ENCODE results near the gene SMNDC1. TPM values are rescaled to one million over a fixed set of nuclear protein-coding genes. Genes with fewer than 3 reads are reported as not detected.

SMNDC1 gene
- total RNA-seq, 1 experiment from 2014 or later: 26.9 TPM

GRCh38 chr10:110317866-110318850 is 13.4 kb upstream of the SMNDC1 start:
- intact Hi-C loops (cut with micrococcal nuclease; ENCODE audit: unreplicated experiment): no loop called here
- H4K20me1 ChIP-seq (ENCODE audit: insufficient read depth): no peaks in the 10 kb centered on the region
- no peak overlapping the region for H3K4me2 ChIP-seq
- ChIA-PET POLR2A (ENCODE audit: unreplicated experiment) (interaction anchor here (0.5 to 0.7 kb wide), 2 partner anchors 18 to 570 kb away, joined by 6 to 8 read pairs; no protein-coding TSS in a partner anchor), CTCF (no interaction called here)
- no peak for TF ChIP-seq CTCF (conservative IDR thresholded peaks at IDR 0.05)
- no peaks in the 10 kb centered on the region for H3K36me3 ChIP-seq (ENCODE audit: low read depth)
- no peak overlapping the region for H2AFZ ChIP-seq
- 0 out of 2 replicates have a peak, but pooled peaks cover 2% of the 10 kb centered on the region for H3K4me1 ChIP-seq (replicated peaks; ENCODE audit: insufficient read depth)
- DNase-seq: no peak
- no peaks in the 10 kb centered on the region for H3K79me2 ChIP-seq (ENCODE audit: low read depth)
- BruUV-seq (replicated peaks): no TSS peak
- H3K27me3 ChIP-seq (ENCODE audit: insufficient read depth, low read depth): no peaks in the 10 kb centered on the region
- no peaks in the 10 kb centered on the region for H3K9me3 ChIP-seq (ENCODE audit: insufficient read depth, low read depth)
- H3K4me3 ChIP-seq: no peak overlapping the region
- no peaks in the 10 kb centered on the region for H3F3A ChIP-seq (ENCODE audit: insufficient read depth, low read depth)
- H3K27ac ChIP-seq: no peak overlapping the region
- no peaks in the 10 kb centered on the region for H3K9me2 ChIP-seq (ENCODE audit: insufficient read depth)

GRCh38 chr10:110313674-110314073 is 9.0 kb upstream of the SMNDC1 start:
- Histone ChIP-seq H3K79me2 (ENCODE audit: low read depth) (no peaks in the 10 kb centered on the region), H3K36me3 (ENCODE audit: low read depth) (no peaks in the 10 kb centered on the region), H2AFZ (no peak overlapping the region), H3K9me3 (ENCODE audit: insufficient read depth, low read depth) (no peaks in the 10 kb centered on the region), H3K4me2 (no peak overlapping the region), H4K20me1 (ENCODE audit: insufficient read depth) (no peaks in the 10 kb centered on the region), H3F3A (ENCODE audit: insufficient read depth, low read depth) (no peaks in the 10 kb centered on the region), H3K9me2 (ENCODE audit: insufficient read depth) (no peaks in the 10 kb centered on the region), H3K4me3 (no peak overlapping the region), H3K27ac (no peak overlapping the region), H3K4me1 (replicated peaks; ENCODE audit: insufficient read depth) (peaks cover 13% of the 10 kb centered on the region), H3K27me3 (ENCODE audit: insufficient read depth, low read depth) (no peaks in the 10 kb centered on the region)
- CTCF ChIA-PET: no interaction called here
- intact Hi-C loops (cut with micrococcal nuclease; ENCODE audit: unreplicated experiment): no loop called here
- POLR2A ChIA-PET (ENCODE audit: unreplicated experiment): no interaction called here
- BruUV-seq (replicated peaks): no TSS peak
- DNase-seq: no peak
- TF ChIP-seq EZH2 (IDR thresholded peaks at IDR 0.05; ENCODE audit: low read depth) (no peak), CTCF (conservative IDR thresholded peaks at IDR 0.05) (no peak)

- peaks cover 23% of the 10 kb centered on the region for H3K4me1 ChIP-seq (replicated peaks; ENCODE audit: insufficient read depth)
- no TSS peak for BruUV-seq (replicated peaks)
- H3K36me3 ChIP-seq (ENCODE audit: low read depth): no peaks in the 10 kb centered on the region
- POLR2A ChIA-PET (ENCODE audit: unreplicated experiment): no interaction called here
- H4K20me1 ChIP-seq (ENCODE audit: insufficient read depth): no peaks in the 10 kb centered on the region
- no peaks in the 10 kb centered on the region for H3K9me2 ChIP-seq (ENCODE audit: insufficient read depth)
- no peaks in the 10 kb centered on the region for H3K79me2 ChIP-seq (ENCODE audit: low read depth)
- H3K27ac ChIP-seq: no peak overlapping the region
- no peak overlapping the region for H3K4me3 ChIP-seq
- CTCF ChIA-PET: no interaction called here
- no peak overlapping the region for H2AFZ ChIP-seq
- DNase-seq: no peak
- no peaks in the 10 kb centered on the region for H3K9me3 ChIP-seq (ENCODE audit: insufficient read depth, low read depth)
- H3K4me2 ChIP-seq: no peak overlapping the region
- 0 out of 2 replicates have a peak, but pooled peaks cover 3% of the 10 kb centered on the region for H3F3A ChIP-seq (ENCODE audit: insufficient read depth, low read depth)
- TF ChIP-seq CTCF (conservative IDR thresholded peaks at IDR 0.05): no peak
- no peak for TF ChIP-seq EZH2 (IDR thresholded peaks at IDR 0.05; ENCODE audit: low read depth)
- H3K27me3 ChIP-seq (ENCODE audit: insufficient read depth, low read depth): no peaks in the 10 kb centered on the region
- intact Hi-C loops (cut with micrococcal nuclease; ENCODE audit: unreplicated experiment): no loop called here
Observed at GRCh38 chr10:110312206-110312605, 7.5 kb upstream of the SMNDC1 start.

Measured in PC-9 (cell line).